Measurements from ENCODE around the gene CAMLG. TPM values are rescaled to one million over a fixed set of nuclear protein-coding genes. Genes with fewer than 3 reads are reported as not detected.

Gene CAMLG
- polyA plus RNA-seq, 3 donors = 17.5 to 20.8 (median 17.8) TPM

DNA sequence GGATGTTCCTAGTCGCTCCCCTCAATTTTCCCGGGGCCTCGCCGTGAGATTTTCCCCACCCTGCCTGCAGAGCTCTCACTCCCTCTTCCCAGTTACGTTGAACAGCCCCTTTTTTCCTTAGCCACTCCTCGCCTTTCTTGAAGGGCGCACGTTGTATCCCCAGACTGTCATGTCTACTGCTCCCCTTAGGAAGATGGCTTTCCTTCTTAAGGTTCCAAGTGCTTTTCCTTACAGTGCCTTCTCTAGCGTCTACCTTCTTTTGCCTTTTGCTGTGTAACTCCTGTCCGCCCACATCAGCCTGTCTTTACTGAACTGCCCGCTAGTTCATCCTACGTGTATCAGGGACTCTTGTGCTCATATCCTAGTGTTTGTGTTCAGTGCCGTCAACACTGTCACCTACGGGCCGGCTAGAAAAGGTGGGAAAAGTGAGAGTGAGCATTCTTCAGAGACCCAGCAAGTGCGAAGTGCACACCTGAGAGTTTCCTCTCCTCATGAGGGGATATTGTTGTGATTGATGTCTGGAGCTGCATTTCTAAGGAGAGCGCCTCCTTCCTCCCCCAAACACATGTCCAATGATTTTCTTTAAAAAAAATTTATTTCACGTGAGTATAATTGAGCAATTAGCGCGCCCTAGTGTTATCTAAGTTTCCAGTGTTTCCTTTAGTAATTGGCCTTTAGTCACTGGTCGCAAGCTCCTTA lies 764 bp downstream of the CAMLG start:
- 0% methylated on average over 11 of the region's 21 CpGs for WGBS (ENCODE audit: insufficient coverage)
- Histone ChIP-seq H3K4me3 (replicated peaks in 1 of 3; ENCODE audit: low read depth in 2 of 3, low read length in 3 of 3) (peak overlapping the region; percentile 90 to 96 (median 91)), H3K9ac (ENCODE audit: insufficient read depth, low read length, poor library complexity, severe bottlenecking) (peak overlapping the region; percentile 91), H3K27ac (ENCODE audit: low read depth in 1 of 2, low read length in 2 of 2) (peak overlapping the region; percentile 92 to 94), H3K27me3 (ENCODE audit: control insufficient read depth in 2 of 2, insufficient read depth in 2 of 2, low read length in 2 of 2) (no peaks in the 10 kb centered on the region), H3K9me3 (replicated peaks in 1 of 2; ENCODE audit: control insufficient read depth in 1 of 2, insufficient read depth in 1 of 2, low read length in 2 of 2) (no peaks in the 10 kb centered on the region), H2AFZ (ENCODE audit: insufficient read depth, low read depth, low read length, poor library complexity, severe bottlenecking) (peak overlapping the region; percentile 92), H3K4me2 (replicated peaks; ENCODE audit: extremely low read depth, low read length, poor library complexity, severe bottlenecking) (peak overlapping the region; percentile 90), H3K36me3 (replicated peaks in 1 of 2; ENCODE audit: control insufficient read depth in 1 of 2, insufficient read depth in 2 of 2, low read length in 2 of 2) (peaks cover 3 to 17% of the 10 kb centered on the region in 2 donors), H3K79me2 (ENCODE audit: insufficient read depth, low read length) (peaks cover 28% of the 10 kb centered on the region), H4K20me1 (ENCODE audit: insufficient read depth, low read length) (no peaks in the 10 kb centered on the region), H3K4me1 (ENCODE audit: control insufficient read depth in 1 of 2, insufficient read depth in 2 of 2, low read length in 2 of 2) (peaks cover 39 to 43% of the 10 kb centered on the region in 2 donors)
- Mint-ChIP-seq H3K36me3 (peaks cover 9 to 10% of the 10 kb centered on the region in 2 donors), H3K9me3 (peaks cover 0 to 6% (median 0%) of the 10 kb centered on the region in 7 donors), H3K27me3 (ENCODE audit: low read depth in 3 of 3) (no peaks in the 10 kb centered on the region), H3K4me1 (peaks cover 31% of the 10 kb centered on the region), H3K4me3 (peak overlapping the region; percentile 96 to 98), H3K27ac (peak overlapping the region; percentile 94 to 98 (median 97))
- intact Hi-C loops (cut with micrococcal nuclease) = loop anchor here (1.0 to 10.0 kb wide), 5 partner anchors 19 to 166 kb away; partner anchors contain the start of genes DDX46 (in 1 of the 2), PCBD2 (in 1 of the 2), SEC24A (in 1 of the 2) and TXNDC15 (in 1 of the 2)
- no peak for TF ChIP-seq CTCF (IDR thresholded peaks at IDR 0.05)
- peak; percentile 13 to 31 (median 17) for DNase-seq

GRCh38 chr5:134741052-134741451 lies 2.7 kb downstream of the CAMLG start:
- H3K36me3 Mint-ChIP-seq = peaks cover 10 to 16% of the 10 kb centered on the region in 2 donors
- WGBS (ENCODE audit: insufficient coverage) = 90% methylated on average over 11 of the region's 11 CpGs
- no peaks in the 10 kb centered on the region for H3K27me3 Mint-ChIP-seq (ENCODE audit: low read depth in 3 of 3)
- peaks cover 0 to 3% (median 0%) of the 10 kb centered on the region in 7 donors for H3K9me3 Mint-ChIP-seq
- H3K4me3 Mint-ChIP-seq = no peak overlapping the region
- no peak overlapping the region for H3K27ac ChIP-seq (ENCODE audit: low read depth in 1 of 2, low read length in 2 of 2)
- H3K79me2 ChIP-seq (ENCODE audit: insufficient read depth, low read length) = peaks cover 28% of the 10 kb centered on the region
- no peak overlapping the region for H3K27ac Mint-ChIP-seq
- no peak overlapping the region for H3K4me2 ChIP-seq (replicated peaks; ENCODE audit: extremely low read depth, low read length, poor library complexity, severe bottlenecking)
- H3K9ac ChIP-seq (ENCODE audit: insufficient read depth, low read length, poor library complexity, severe bottlenecking) = no peak overlapping the region
- no peak for TF ChIP-seq CTCF (IDR thresholded peaks at IDR 0.05)
- intact Hi-C loops (cut with micrococcal nuclease) = no loop called here
- H3K27me3 ChIP-seq (ENCODE audit: control insufficient read depth in 2 of 2, insufficient read depth in 2 of 2, low read length in 2 of 2) = no peaks in the 10 kb centered on the region
- H3K4me1 Mint-ChIP-seq = peaks cover 22% of the 10 kb centered on the region
- no peaks in the 10 kb centered on the region for H3K9me3 ChIP-seq (replicated peaks in 1 of 2; ENCODE audit: control insufficient read depth in 1 of 2, insufficient read depth in 1 of 2, low read length in 2 of 2)
- H3K4me1 ChIP-seq (ENCODE audit: control insufficient read depth in 1 of 2, insufficient read depth in 2 of 2, low read length in 2 of 2) = peaks cover 28 to 30% of the 10 kb centered on the region in 2 donors
- H3K36me3 ChIP-seq (replicated peaks in 1 of 2; ENCODE audit: control insufficient read depth in 1 of 2, insufficient read depth in 2 of 2, low read length in 2 of 2) = peaks cover 5 to 18% of the 10 kb centered on the region in 2 donors
- no peak overlapping the region for H3K4me3 ChIP-seq (replicated peaks in 1 of 3; ENCODE audit: low read depth in 2 of 3, low read length in 3 of 3)
- no peak for DNase-seq
- H2AFZ ChIP-seq (ENCODE audit: insufficient read depth, low read depth, low read length, poor library complexity, severe bottlenecking) = no peak overlapping the region
- H4K20me1 ChIP-seq (ENCODE audit: insufficient read depth, low read length) = no peaks in the 10 kb centered on the region
